ENCODE measurements around the gene EDEM3.

The EDEM3 gene

GRCh38 chr1:184664661-184665060 lies 90.0 kb downstream of the EDEM3 start:
- peak overlapping the region; percentile 54 for H3K27ac ChIP-seq (ENCODE audit: low read depth, low read length)
- H2BK12ac ChIP-seq (ENCODE audit: low read length) = peak overlapping the region; percentile 64
- no peaks in the 10 kb centered on the region for H3K79me2 ChIP-seq (ENCODE audit: control insufficient read depth, insufficient read depth, low read length, poor library complexity)
- H3K4me1 ChIP-seq (ENCODE audit: control insufficient read depth in 1 of 2, insufficient read depth in 2 of 2, low read length in 2 of 2) = peaks cover 11% of the 10 kb centered on the region in 2 experiments
- H2BK120ac ChIP-seq (ENCODE audit: insufficient read depth, low read length, poor library complexity) = peak overlapping the region; percentile 79
- DNase-seq = no peak
- H2AK5ac ChIP-seq (ENCODE audit: low read length) = peak overlapping the region; percentile 89
- H3K79me1 ChIP-seq (ENCODE audit: low read length) = peaks cover 8% of the 10 kb centered on the region
- no peak overlapping the region for H2AFZ ChIP-seq (ENCODE audit: insufficient read depth, low read length, poor library complexity)
- H3K18ac ChIP-seq (ENCODE audit: low read length) = peak overlapping the region; percentile 48
- H3K27me3 ChIP-seq (ENCODE audit: insufficient read depth, low read length) = no peaks in the 10 kb centered on the region
- peak overlapping the region; percentile 15 for H2BK5ac ChIP-seq (ENCODE audit: low read depth, low read length, poor library complexity)
- peak overlapping the region; percentile 72 for H4K91ac ChIP-seq (ENCODE audit: low read depth, low read length)
- WGBS (ENCODE audit: extremely low coverage, insufficient coverage, insufficient read length) = no CpG with 5 or more reads among the region's 15 CpGs
- no peaks in the 10 kb centered on the region for H3K9me3 ChIP-seq (ENCODE audit: insufficient read depth, low read depth, low read length)
- H4K12ac ChIP-seq (ENCODE audit: low read depth, low read length) = no peak overlapping the region
- no peak overlapping the region for H3K4me3 ChIP-seq (ENCODE audit: low read depth, low read length)
- H3K23ac ChIP-seq (ENCODE audit: low read length) = no peak overlapping the region
- peak overlapping the region; percentile 19 for H3K14ac ChIP-seq (ENCODE audit: low read length)
- H3K4me2 ChIP-seq (ENCODE audit: low read length) = peak overlapping the region; percentile 61
- H3K36me3 ChIP-seq (ENCODE audit: control insufficient read depth in 1 of 2, insufficient read depth in 2 of 2, low read length in 2 of 2) = no peaks in the 10 kb centered on the region
- peak overlapping the region; percentile 67 for H4K8ac ChIP-seq (ENCODE audit: low read depth, low read length)
- H3K4ac ChIP-seq (ENCODE audit: low read depth, low read length) = peak overlapping the region; percentile 5
- no peak overlapping the region for H3K9ac ChIP-seq (ENCODE audit: low read length)

- peak overlapping the region; percentile 72 for H4K91ac ChIP-seq (ENCODE audit: low read depth, low read length)
- H3K79me1 ChIP-seq (ENCODE audit: low read length) = peaks cover 8% of the 10 kb centered on the region
- no peak overlapping the region for H3K23ac ChIP-seq (ENCODE audit: low read length)
- peak overlapping the region; percentile 15 for H2BK5ac ChIP-seq (ENCODE audit: low read depth, low read length, poor library complexity)
- peaks cover 11% of the 10 kb centered on the region in 2 experiments for H3K4me1 ChIP-seq (ENCODE audit: control insufficient read depth in 1 of 2, insufficient read depth in 2 of 2, low read length in 2 of 2)
- H3K36me3 ChIP-seq (ENCODE audit: control insufficient read depth in 1 of 2, insufficient read depth in 2 of 2, low read length in 2 of 2) = no peaks in the 10 kb centered on the region
- H2AFZ ChIP-seq (ENCODE audit: insufficient read depth, low read length, poor library complexity) = peak overlapping the region; percentile 33
- H2AK5ac ChIP-seq (ENCODE audit: low read length) = peak overlapping the region; percentile 63
- peak overlapping the region; percentile 24 for H4K8ac ChIP-seq (ENCODE audit: low read depth, low read length)
- peak overlapping the region; percentile 34 for H3K18ac ChIP-seq (ENCODE audit: low read length)
- H3K27ac ChIP-seq (ENCODE audit: low read depth, low read length) = peak overlapping the region; percentile 4
- peak overlapping the region; percentile 79 for H2BK120ac ChIP-seq (ENCODE audit: insufficient read depth, low read length, poor library complexity)
- no peak overlapping the region for H3K9ac ChIP-seq (ENCODE audit: low read length)
- peak overlapping the region; percentile 10 for H3K4ac ChIP-seq (ENCODE audit: low read depth, low read length)
- H3K14ac ChIP-seq (ENCODE audit: low read length) = peak overlapping the region; percentile 23
- no CpG with 5 or more reads among the region's 40 CpGs for WGBS (ENCODE audit: extremely low coverage, insufficient coverage, insufficient read length)
- no peaks in the 10 kb centered on the region for H3K79me2 ChIP-seq (ENCODE audit: control insufficient read depth, insufficient read depth, low read length, poor library complexity)
- no peaks in the 10 kb centered on the region for H3K27me3 ChIP-seq (ENCODE audit: insufficient read depth, low read length)
- H3K9me3 ChIP-seq (ENCODE audit: insufficient read depth, low read depth, low read length) = no peaks in the 10 kb centered on the region
- H2BK12ac ChIP-seq (ENCODE audit: low read length) = peak overlapping the region; percentile 64
- H4K12ac ChIP-seq (ENCODE audit: low read depth, low read length) = no peak overlapping the region
- H3K4me2 ChIP-seq (ENCODE audit: low read length) = peak overlapping the region; percentile 61
- peak; percentile 21 to 73 for DNase-seq
- no peak overlapping the region for H3K4me3 ChIP-seq (ENCODE audit: low read depth, low read length)
Measured at GRCh38 chr1:184664042-184664660, 90.5 kb downstream of the EDEM3 start.

GRCh38 chr1:184661801-184662200 lies 92.9 kb downstream of the EDEM3 start:
- no peak overlapping the region for H2AFZ ChIP-seq (ENCODE audit: insufficient read depth, low read length, poor library complexity)
- no peak overlapping the region for H4K12ac ChIP-seq (ENCODE audit: low read depth, low read length)
- no peak for DNase-seq
- H2BK120ac ChIP-seq (ENCODE audit: insufficient read depth, low read length, poor library complexity) = no peak overlapping the region
- H3K4ac ChIP-seq (ENCODE audit: low read depth, low read length) = no peak overlapping the region
- no CpG with 5 or more reads among the region's 1 CpG for WGBS (ENCODE audit: extremely low coverage, insufficient coverage, insufficient read length)
- H3K18ac ChIP-seq (ENCODE audit: low read length) = no peak overlapping the region
- peaks cover 11% of the 10 kb centered on the region in 2 experiments for H3K4me1 ChIP-seq (ENCODE audit: control insufficient read depth in 1 of 2, insufficient read depth in 2 of 2, low read length in 2 of 2)
- H3K27ac ChIP-seq (ENCODE audit: low read depth, low read length) = no peak overlapping the region
- no peak overlapping the region for H2BK12ac ChIP-seq (ENCODE audit: low read length)
- H3K4me2 ChIP-seq (ENCODE audit: low read length) = no peak overlapping the region
- no peak overlapping the region for H3K23ac ChIP-seq (ENCODE audit: low read length)
- H3K27me3 ChIP-seq (ENCODE audit: insufficient read depth, low read length) = no peaks in the 10 kb centered on the region
- H3K9ac ChIP-seq (ENCODE audit: low read length) = no peak overlapping the region
- no peak overlapping the region for H4K91ac ChIP-seq (ENCODE audit: low read depth, low read length)
- peaks cover 8% of the 10 kb centered on the region for H3K79me1 ChIP-seq (ENCODE audit: low read length)
- no peak overlapping the region for H3K14ac ChIP-seq (ENCODE audit: low read length)
- H3K9me3 ChIP-seq (ENCODE audit: insufficient read depth, low read depth, low read length) = no peaks in the 10 kb centered on the region
- H3K4me3 ChIP-seq (ENCODE audit: low read depth, low read length) = no peak overlapping the region
- no peak overlapping the region for H2BK5ac ChIP-seq (ENCODE audit: low read depth, low read length, poor library complexity)
- no peaks in the 10 kb centered on the region for H3K36me3 ChIP-seq (ENCODE audit: control insufficient read depth in 1 of 2, insufficient read depth in 2 of 2, low read length in 2 of 2)
- H2AK5ac ChIP-seq (ENCODE audit: low read length) = no peak overlapping the region
- H3K79me2 ChIP-seq (ENCODE audit: control insufficient read depth, insufficient read depth, low read length, poor library complexity) = no peaks in the 10 kb centered on the region
- H4K8ac ChIP-seq (ENCODE audit: low read depth, low read length) = no peak overlapping the region

- no peak overlapping the region for H2BK120ac ChIP-seq (ENCODE audit: insufficient read depth, low read length, poor library complexity)
- H4K8ac ChIP-seq (ENCODE audit: low read depth, low read length) = no peak overlapping the region
- WGBS (ENCODE audit: extremely low coverage, insufficient coverage, insufficient read length) = no CpG with 5 or more reads among the region's 2 CpGs
Measured at GRCh38 chr1:184660462-184661191, 94.0 kb downstream of the EDEM3 start.

More at GRCh38 chr1:184660462-184661191, 94.0 kb downstream of the EDEM3 start:
- no peak for DNase-seq
- Histone ChIP-seq H2AFZ (ENCODE audit: insufficient read depth, low read length, poor library complexity) (no peak overlapping the region), H2AK5ac (ENCODE audit: low read length) (no peak overlapping the region), H3K23ac (ENCODE audit: low read length) (no peak overlapping the region), H4K12ac (ENCODE audit: low read depth, low read length) (no peak overlapping the region), H3K4me2 (ENCODE audit: low read length) (no peak overlapping the region), H4K91ac (ENCODE audit: low read depth, low read length) (no peak overlapping the region), H3K79me1 (ENCODE audit: low read length) (peaks cover 8% of the 10 kb centered on the region), H3K4me3 (ENCODE audit: low read depth, low read length) (no peak overlapping the region), H3K9me3 (ENCODE audit: insufficient read depth, low read depth, low read length) (no peaks in the 10 kb centered on the region), H2BK5ac (ENCODE audit: low read depth, low read length, poor library complexity) (no peak overlapping the region), H3K36me3 (ENCODE audit: control insufficient read depth in 1 of 2, insufficient read depth in 2 of 2, low read length in 2 of 2) (no peaks in the 10 kb centered on the region), H3K27me3 (ENCODE audit: insufficient read depth, low read length) (no peaks in the 10 kb centered on the region), H3K14ac (ENCODE audit: low read length) (no peak overlapping the region), H3K79me2 (ENCODE audit: control insufficient read depth, insufficient read depth, low read length, poor library complexity) (no peaks in the 10 kb centered on the region), H3K4me1 (ENCODE audit: control insufficient read depth in 1 of 2, insufficient read depth in 2 of 2, low read length in 2 of 2) (peaks cover 11% of the 10 kb centered on the region in 2 experiments), H3K4ac (ENCODE audit: low read depth, low read length) (no peak overlapping the region), H3K18ac (ENCODE audit: low read length) (no peak overlapping the region), H3K27ac (ENCODE audit: low read depth, low read length) (no peak overlapping the region), H2BK12ac (ENCODE audit: low read length) (no peak overlapping the region), H3K9ac (ENCODE audit: low read length) (no peak overlapping the region)
